Amniotic stem cell (primary cell): ENCODE results near the gene CHIC2.

Experiments used
- DNase-seq: peaks from one replicate; lab custom pipeline; 2025; lab: John Stamatoyannopoulos, UW

CHIC2 gene

DNA sequence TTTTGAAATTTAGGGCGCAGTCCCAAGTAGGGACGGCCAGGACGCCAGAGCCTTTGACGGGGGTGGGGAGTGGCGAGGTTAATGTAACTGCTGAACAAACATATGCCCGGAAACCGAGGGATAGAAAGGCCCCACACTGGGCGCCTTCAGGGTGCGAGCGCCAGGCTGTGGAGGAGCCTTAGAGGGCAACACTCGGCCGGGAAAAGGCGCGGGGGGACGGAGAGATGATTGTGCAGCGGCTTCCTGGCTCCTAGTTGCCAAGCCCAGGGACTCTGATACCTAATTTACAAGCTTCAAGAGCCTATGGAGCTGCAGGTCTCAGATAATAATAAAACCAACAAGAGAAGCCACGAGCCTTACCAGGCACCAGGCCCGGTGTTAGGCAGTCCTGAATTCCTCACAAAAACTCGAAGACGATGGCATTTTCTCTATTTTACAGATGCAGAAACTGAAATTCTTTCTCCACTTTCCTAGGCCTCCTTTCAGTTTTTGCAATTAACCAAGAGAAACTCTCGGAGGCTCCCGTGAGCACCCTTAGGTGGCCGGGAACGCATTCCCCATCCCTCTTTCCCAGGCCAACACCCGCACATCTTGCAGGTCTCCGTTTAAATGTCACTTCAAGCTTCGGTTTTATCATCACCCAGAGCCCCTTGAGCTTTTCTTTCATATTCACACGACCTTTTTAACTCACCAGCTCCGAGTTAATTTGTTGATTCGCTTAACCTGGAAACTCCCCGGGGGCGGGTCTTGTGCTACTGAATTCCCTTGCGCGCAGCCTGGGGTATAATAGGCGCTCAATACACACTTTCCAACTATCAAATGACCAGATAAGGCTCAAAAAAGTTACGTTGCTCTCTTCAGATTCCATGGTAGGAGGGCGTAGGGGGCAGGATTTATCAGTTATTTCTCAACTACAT lies 29.2 kb upstream of the CHIC2 start:
- no peak for DNase-seq

DNA sequence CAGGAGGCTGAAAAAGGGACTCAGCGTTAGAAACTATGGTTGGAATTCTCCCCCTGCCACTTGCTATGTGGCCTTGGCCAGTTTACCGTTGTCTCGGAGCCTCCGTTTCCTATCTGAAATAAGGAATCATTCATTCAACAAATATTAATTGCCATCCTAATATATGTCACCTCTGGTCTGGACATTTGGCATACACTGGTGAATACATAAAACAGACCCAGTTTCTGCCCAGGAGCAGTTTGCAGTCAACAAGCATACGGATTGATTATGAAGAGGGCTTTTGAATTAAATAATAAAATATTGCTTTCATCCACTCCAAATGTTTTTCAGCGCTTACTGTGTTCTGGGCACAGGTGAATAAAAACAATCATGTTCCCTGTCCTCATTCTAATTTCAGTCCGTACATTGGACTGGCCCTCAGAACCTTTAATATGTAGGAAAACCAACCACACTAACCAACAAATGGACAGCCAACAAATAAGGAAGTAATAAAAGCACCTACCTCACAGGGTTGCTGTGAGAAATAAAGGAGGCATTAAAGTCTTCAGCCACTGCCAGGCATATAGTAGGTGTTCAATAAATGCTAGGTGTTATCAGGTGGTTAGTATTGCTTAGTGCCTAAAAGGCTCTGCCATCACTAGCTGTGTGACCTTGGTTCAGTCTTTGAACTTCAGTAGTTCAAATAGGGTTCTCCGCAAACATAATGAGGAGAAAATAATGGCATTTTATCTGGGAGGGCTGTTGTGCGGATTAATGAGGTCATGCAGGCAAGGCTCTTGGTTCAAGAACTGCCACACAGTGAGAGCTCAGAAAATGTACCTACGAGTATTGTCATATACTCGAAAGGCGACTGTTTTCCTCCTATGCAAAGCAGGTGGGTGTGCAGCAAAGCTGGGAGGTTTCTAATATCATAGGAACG lies 28.3 kb upstream of the CHIC2 start:
- DNase-seq: no peak

DNA sequence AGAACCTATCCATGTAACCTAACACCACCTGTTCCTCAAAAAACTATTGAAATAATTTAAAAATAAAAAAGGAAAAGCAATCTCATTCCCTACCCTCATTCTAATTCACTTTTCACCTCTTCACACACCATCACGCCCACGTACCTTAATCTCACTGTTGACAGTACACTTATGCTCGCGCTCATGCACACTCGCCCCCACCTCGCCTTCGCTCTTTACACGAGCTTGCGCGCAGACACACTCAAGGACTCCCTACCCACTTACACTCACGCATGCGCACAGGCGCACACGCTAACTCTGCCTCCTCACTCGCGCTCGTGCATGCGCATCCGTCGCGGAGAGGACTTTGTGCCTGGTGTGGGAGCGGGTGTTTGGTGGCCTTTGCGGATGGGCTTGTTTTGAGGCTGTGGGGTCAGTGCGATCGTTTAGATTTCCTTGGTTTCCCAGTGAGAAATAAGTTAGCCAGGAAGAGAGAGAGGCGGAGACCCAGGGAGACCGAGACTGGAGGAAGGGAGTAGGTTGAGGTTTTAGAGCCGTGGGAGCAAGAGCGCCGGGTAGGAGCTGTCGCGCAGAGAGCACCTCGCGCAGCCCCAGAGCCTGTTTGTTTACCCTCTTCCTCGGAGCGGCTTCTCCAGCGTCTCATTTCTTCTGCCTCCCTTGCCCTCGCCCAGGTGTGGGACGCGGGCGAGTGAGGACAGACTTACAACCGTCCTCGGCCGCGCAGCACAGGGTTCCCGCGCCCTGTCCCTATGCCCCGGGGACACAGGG lies 27.4 kb upstream of the CHIC2 start:
- DNase-seq: no peak

DNA sequence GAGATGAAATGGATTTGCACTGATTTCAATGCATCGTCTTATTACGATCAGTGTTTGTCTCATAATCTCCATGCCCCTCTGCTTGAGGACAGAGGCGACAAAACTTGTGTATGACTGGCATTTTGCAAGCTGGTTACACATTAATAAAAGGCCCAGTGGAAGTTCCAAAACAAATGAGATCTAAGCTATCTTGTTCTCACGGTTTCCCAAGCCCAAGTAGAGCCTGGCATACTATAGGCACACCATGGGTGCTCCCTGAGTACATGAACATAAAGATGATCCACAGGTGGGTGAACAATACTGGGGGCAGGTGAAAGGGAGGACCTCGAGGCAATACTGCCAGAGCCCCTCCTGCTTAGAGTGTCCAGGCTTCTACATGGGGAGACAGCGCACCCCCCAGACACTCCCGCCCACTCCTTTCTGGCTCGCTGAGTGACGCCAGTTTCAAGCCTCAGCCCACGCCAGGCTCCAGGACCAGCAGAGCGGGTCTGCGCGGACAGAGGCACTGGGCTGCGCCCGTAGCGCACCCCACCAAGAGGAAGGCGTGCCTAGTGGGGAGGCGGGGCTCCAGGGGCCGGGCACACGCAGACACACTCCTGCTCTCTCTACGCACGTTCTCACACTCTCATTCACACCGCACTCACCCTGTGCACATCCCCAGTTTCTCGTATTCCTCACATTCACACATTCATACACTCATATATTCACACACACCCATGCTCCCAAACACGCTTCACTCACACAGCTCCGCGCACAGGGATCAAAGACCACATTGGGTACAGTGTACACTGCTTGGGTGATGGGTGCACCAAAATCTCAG lies 26.6 kb upstream of the CHIC2 start:
- no peak for DNase-seq

DNA sequence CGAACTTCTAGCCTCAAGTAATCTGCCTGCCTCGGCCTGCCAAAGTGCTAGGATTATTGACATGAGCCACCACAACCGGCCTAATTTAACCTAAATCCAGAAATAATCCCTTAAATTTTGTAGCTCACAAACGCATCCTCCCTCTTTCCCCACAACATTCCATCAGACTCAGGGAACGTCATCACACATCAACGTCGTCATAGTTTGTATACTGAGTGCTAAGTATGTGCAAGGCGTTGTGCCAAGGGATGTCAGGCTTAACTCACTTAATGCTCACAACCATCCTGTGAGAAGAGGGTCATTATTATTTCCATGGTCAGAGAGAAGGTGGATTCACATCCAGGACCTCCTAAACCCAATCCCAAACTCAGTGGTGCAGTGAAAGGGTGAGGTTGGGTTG lies 26.0 kb upstream of the CHIC2 start:
- DNase-seq: no peak

DNA sequence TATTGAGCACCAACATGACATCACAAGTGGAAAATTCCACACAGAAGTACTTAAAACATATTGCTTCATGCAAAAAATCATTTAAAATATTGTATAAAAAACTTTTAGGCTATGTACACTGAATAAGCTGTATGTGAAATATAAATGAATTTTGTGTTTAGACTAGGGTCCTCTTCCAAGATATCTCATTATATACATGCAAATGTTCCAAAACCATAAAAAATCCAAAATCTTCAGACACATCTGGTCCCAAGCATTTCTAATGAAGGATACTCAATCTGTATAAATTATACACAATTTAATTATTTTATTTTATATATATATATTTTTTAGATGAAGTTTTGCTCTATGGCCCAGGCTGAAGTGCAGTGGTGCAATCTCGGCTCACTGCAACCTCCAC lies 25.5 kb upstream of the CHIC2 start:
- DNase-seq: no peak

DNA sequence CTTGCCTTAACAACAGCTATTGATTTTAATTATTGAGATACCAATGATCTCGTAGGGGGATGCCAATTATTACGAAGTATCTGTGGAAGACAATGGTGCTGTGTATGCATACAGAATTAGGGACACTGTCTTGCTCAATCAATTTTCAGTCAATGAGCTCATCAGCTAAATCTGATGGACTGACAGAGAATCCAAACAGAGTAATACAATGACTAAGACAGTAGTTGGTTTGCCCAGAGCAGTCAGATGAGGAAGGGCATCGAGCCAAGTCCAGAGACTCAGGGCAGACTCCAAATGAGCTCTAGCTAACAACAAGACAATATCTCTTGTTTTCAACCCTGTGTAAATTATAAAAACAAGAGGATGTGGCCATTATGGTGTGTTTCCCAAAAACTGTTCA lies 20.9 kb upstream of the CHIC2 start:
- no peak for DNase-seq

DNA sequence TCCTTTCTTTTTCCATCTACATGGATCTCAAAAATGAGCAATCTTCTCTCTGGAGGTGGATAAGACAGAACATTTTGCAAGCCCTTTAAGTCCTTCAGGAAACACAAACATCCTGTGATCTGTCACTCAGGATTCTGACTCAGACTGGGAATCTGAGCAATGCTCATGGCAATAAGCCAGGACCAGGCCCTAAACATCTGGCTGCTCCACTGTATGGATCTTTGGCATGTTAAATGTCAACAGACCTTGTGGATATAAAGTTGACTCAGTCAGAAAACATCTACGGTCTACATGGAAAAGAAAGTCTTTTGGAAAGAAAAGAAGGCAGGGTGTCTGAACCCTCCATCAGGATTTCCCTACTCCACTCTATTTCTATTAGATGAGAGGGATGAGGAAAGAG lies 17.8 kb upstream of the CHIC2 start:
- DNase-seq: peak; percentile 79

DNA sequence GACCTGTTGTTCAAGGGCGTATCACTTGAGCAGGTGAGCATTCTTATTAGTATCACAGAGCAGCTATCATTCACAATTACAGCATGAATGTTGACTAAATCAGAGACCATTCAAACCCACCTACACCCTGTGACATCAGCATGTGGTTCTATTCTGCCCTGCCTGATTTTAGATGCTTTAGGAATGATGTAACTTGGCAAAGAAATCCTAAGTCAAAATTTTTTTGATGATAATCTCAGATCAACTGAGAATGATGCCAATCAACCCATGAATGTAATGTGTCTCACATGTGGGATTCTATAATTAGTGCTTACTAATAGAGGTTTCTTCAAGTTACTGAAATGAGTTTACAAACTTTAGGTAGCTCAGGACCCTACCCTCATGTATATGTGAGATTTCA lies 13.4 kb upstream of the CHIC2 start:
- DNase-seq: no peak

DNA sequence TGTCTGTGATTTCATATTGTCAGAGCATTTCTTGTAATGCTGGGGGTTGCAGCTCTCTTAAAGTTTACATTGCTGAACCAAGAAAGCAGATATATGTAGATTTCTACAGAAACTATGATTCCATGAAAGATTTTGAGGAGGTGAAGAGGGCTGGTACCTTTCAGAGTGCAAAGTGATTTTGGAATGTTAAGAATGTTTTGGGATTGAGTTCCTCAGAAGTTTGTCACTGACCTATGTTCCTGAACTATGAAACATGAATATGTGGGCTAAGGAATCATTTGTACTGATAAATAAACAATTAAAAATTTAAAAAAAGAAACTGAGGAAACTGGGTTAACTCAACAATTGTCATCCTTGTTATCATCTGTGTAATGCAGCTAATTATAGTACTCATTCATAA lies 12.3 kb upstream of the CHIC2 start:
- no peak for DNase-seq

DNA sequence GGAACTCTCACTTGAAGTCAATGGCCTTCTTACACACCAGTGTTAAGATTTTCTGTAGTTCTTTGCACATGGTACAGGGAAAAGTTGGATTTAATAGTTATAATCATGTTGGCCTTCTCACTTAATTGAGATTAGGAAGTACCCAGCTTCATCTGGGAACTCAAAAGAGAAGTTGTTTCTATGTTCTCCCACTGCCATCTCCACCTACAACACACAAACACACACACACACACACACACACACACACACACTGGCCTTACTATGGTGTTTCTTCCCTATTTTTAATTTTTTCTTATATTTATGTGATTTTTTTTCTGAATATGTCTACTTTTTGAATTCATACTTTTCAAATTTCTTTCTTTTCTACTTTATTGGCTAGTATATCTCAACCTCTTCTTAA lies 10.0 kb upstream of the CHIC2 start:
- DNase-seq: no peak

DNA sequence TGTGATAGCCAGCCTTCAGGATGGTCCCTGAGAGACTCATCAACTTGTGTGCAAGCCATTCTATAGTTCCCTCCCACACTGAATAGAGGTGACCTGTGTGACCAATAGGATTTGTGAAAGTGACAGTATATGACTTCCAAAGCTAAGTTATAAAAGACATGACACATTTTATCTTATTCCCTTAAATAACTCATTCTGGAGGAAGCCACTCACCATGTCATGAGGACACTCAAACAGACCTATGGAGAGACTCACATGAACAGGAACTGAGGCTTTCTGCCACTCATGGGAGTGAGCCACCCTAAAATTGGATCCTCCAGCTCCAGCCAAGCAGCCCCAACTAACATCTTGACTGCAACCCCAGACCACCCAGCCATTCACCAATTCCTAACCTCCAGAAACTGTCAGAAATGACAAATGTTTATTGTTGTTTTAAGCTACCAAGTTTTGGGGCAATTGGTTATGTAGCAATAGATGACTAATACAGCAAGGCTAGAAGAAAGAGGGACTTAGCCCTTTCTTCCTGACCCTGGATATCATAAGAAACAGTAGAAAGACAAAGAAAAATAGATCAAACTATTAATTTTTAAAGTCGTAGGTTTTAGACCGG lies 9.0 kb upstream of the CHIC2 start:
- DNase-seq: no peak

DNA sequence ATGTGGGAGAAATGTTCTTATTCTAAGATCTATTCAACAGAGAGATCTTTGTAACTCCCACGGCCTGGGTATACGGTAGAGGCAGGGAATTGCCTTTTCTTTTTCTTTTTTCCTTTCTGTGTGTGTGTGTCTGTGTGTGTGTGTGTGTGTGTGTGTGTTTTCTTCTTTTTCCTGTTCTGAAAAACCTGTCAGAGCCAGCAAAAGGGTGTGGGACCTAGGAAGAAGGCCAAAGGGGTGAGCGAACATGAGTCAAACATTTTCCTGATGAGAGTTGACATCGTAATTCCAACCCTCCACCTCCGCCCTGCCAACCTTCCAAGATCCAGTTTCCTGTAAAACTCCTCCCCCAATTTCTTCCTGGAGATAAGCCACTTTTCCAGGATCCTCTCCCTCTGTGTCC lies 2.8 kb upstream of the CHIC2 start:
- no peak for DNase-seq

DNA sequence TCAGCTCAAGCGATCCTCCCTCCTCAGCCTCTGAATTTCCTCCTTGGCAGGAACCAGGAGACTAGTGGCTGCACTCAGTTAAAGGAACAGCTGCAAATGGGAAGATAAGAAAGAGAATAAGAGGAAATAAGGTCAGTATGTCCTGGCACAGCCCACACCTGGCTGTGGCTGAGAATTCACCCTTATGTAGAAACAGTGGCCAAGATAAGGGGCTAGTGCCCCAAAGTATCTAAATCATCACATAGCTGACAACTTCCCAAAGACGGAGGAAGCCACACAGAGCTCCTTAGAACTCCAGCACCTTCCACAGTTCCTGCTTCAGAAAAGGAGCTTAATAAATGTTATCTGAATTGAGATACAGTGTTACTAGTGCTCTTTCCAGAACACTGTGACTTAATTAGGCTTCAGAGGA lies 2.3 kb upstream of the CHIC2 start:
- no peak for DNase-seq

DNA sequence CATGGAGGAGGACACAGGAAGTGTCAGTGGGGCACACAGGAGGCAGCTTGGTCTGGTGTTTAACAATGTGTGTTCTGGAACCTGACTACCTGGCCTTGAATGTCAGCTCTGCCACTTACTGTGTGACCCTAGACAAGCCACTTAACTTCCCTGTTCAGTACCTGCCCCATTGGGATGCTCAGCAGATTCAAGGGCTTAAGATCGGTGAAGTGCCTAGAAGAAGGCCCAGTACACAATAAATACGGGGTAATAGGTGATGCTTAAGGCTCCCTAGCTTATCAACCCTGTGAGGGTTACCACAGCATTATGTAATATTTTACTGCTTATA lies 1.6 kb upstream of the CHIC2 start:
- DNase-seq: no peak

DNA sequence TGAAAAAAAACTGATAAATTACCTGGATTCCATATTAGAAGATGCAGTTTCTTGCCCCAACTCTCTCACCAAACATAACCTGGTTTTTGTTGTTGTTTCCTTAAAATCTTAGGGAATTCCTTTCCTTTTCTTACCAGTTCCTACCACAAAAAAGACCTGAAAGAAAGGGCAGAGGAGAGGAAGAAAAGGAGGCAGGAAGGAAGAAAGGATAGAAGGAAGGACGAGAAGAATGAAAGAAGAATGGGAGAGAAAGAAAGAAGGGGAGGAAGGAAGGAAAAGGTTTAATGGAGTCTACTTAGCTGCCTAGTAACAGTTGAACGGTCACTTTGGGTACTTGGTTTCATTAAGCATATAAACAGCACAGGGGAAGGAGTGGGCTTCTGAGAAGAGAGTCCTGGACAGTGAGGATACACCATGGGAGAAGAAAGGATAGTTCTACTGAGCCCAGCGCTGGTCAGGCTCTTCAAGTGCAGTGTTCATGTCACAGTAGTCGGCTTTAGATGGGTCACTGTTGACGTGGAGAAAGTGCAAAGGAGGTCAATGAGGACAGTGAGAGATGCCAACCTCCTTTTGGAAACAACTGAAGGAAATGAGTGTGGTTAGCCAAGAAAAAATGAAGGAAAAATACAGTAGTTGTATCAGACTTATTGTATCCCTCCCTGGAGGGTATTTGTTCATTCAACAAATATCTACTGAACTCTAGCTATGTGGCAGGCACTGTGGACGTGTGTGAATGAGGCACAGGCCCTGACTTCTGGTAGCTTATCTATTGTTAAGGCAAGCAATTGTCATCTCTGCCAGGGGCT lies 1.1 kb upstream of the CHIC2 start:
- DNase-seq: no peak

DNA sequence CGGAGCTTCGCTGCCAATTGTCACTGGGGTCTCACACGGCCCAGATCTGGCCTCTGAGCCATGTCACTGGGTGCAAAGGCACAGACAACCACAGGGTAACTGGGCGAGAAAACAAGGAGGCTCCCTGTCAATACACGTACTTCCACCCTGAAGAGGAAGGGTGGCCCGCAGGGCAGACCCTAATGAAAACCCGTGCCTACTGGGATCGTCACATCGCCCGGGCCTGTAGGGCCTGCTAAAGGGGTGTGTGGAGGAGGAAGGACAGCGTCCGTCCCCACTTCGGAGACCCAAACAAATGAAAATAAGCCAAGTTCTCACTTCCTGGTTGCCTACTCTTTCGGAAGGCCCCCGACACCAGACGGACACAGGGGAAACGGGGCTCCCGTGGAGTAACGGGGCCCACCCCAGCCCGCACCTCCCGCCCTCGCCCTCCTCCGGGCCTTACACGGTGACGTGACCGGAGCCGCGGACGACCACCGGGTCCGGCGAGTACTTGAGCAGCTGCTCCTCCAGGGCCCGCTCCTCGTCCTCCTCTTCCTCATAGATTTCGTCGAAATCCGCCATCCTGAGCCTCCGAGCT lies 578 bp downstream of the CHIC2 start:
- no peak for DNase-seq

DNA sequence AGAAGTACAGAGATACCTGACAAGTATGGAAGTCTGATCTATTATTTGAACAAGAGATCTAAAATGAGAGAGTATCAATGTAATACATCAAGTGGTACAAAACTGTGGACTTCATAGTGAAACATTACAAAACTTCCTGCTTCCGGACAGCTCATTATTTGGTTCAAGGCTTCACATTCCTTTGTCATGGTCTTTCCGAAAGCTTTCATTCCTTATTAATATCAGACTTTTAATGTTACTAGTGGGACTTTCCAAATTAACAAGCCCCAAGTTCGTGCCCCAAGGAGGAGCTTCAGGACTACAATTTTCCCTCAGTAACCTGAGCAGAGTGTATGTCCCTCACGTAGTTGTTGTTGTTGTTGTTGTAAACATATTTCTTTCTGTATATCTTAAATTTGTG lies 1.2 kb downstream of the CHIC2 start:
- DNase-seq: peak; percentile 47

DNA sequence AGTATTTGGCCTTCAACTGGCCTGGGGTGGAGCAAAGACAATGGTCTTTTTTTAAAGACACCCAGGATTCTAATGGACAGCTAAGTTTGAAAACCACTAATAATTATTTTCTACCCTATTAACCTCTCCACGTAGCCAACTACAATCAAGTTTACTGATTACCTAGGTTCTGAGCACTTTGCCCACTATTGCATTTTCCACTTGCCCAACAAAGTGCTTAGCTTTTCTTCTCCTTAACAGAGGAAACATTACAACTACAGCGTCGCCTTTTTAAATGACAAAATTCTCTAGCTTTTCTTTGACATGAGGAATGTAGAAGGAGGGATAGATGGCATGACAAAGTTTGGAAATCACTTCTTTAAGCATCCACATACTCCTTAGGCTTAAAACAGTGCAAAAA lies 2.0 kb downstream of the CHIC2 start:
- no peak for DNase-seq

DNA sequence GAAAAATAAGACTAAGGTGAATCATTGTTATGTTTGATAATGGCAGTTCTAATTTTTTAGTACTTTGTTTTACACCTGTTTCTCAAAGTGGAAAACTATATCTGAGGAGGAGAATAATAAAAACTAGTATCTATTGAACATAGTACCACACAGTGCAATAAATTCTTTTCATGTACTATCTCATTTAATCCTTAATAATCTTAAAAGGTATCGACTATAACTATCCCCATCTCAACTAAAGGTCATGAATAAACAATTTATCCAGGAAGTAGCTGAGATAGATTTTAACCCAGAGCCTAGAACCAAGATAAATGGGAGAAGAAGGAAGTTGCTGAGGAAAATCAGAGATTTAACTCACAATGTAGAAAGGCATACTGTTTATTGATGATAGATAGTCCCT lies 2.5 kb downstream of the CHIC2 start:
- DNase-seq: no peak
